Calu3 (cell line): Measurements from ENCODE around the gene NT5C3A. TPM values are rescaled to one million over a fixed set of nuclear protein-coding genes. Genes with fewer than 3 reads are reported as not detected.
"Not testable (repeated sequence)": the region's sequence is repeated elsewhere in the genome, so short reads cannot be mapped to it uniquely, and the experiment has no call there.

Experiments
- BruUV-seq: library from RNA; stranded (reverse); fragments of 400-500 nt; replicated peaks from 2 replicates; lab custom pipeline; 2021; lab: Mats Ljungman, UMichigan
- CTCF ChIA-PET: fragments of 300-600 bp; sonication (Branson Sonifier 250); formaldehyde crosslinking; loops from one replicate; lab custom pipeline; 2022; ENCODE audit warnings: antibody characterized with exemption; lab: Charles Lee
- DNase-seq: peaks from one replicate; pipeline ENCODE4 v3.0.0; 2022
- H3K27ac Mint-ChIP-seq: one replicate; pipeline ENCODE4 v1.8.0; 2022; ENCODE audit warnings: mixed read lengths; ENCODE audit not compliant: unreplicated experiment
- H3K27me3 Mint-ChIP-seq: one replicate; pipeline ENCODE4 v1.8.0; 2022; ENCODE audit warnings: mixed read lengths; ENCODE audit not compliant: unreplicated experiment
- H3K36me3 Mint-ChIP-seq: one replicate; pipeline ENCODE4 v1.8.0; 2022; ENCODE audit warnings: mild to moderate bottlenecking, moderate library complexity, mixed read lengths; ENCODE audit not compliant: insufficient read depth, unreplicated experiment
- H3K4me1 Mint-ChIP-seq: one replicate; pipeline ENCODE4 v1.8.0; 2022; ENCODE audit warnings: mild to moderate bottlenecking, low read depth, mixed read lengths; ENCODE audit not compliant: unreplicated experiment
- H3K4me3 Mint-ChIP-seq: one replicate; pipeline ENCODE4 v1.8.0; 2022; ENCODE audit warnings: mild to moderate bottlenecking, low read depth, moderate library complexity, mixed read lengths; ENCODE audit not compliant: unreplicated experiment
- H3K9me3 Mint-ChIP-seq: one replicate; pipeline ENCODE4 v1.8.0; 2022; ENCODE audit warnings: low read depth, mixed read lengths; ENCODE audit not compliant: unreplicated experiment
- intact Hi-C: fragments of 100-400 bp; cut with micrococcal nuclease; formaldehyde crosslinking; loops from one replicate; pipeline ENCODE4 v1.10.0; 2022; ENCODE audit not compliant: unreplicated experiment
- total RNA-seq: library from RNA; stranded (reverse); gene quantifications from 2 replicates; pipeline ENCODE4 v1.2.3, GENCODE V29; 2022
- TF ChIP-seq, protein P1 (sequence below): fragments of 200-600 bp; IDR thresholded peaks from one replicate; pipeline ENCODE4 v1.8.0; 2022; ENCODE audit warnings: antibody characterized with exemption; ENCODE audit not compliant: unreplicated experiment

Gene NT5C3A
- total RNA-seq, 1 experiment from 2014 or later = 77.7 TPM

DNA sequence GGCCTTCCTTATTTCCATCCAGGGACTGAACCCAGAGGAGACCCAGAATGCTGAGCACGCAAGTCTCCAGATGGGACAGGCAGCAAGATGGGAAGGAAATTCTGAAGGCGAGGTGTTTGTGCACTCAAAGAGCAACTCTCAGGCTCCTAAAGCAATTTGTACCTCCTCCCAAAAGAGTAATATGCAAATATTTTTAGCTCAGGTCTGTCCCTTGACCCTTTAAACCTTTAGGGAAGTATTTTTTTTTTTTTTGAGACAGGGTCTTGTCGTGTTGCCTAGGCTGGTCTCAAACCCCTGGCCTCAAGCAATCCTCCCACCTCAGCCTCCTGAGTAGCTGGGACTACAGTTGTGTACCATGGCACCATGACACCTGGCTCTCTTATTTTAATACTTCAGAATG is 38.2 kb upstream of the NT5C3A start:
- peaks cover 50% of the 10 kb centered on the region for H3K36me3 Mint-ChIP-seq
- TF ChIP-seq, protein P1, sequence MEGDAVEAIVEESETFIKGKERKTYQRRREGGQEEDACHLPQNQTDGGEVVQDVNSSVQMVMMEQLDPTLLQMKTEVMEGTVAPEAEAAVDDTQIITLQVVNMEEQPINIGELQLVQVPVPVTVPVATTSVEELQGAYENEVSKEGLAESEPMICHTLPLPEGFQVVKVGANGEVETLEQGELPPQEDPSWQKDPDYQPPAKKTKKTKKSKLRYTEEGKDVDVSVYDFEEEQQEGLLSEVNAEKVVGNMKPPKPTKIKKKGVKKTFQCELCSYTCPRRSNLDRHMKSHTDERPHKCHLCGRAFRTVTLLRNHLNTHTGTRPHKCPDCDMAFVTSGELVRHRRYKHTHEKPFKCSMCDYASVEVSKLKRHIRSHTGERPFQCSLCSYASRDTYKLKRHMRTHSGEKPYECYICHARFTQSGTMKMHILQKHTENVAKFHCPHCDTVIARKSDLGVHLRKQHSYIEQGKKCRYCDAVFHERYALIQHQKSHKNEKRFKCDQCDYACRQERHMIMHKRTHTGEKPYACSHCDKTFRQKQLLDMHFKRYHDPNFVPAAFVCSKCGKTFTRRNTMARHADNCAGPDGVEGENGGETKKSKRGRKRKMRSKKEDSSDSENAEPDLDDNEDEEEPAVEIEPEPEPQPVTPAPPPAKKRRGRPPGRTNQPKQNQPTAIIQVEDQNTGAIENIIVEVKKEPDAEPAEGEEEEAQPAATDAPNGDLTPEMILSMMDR = no peak
- DNase-seq = no peak
- CTCF ChIA-PET = no interaction called here
- no peak overlapping the region for H3K27ac Mint-ChIP-seq
- no peaks in the 10 kb centered on the region for H3K4me1 Mint-ChIP-seq
- intact Hi-C loops = no loop called here
- H3K4me3 Mint-ChIP-seq = no peak overlapping the region
- no TSS peak for BruUV-seq
- no peaks in the 10 kb centered on the region for H3K9me3 Mint-ChIP-seq
- H3K27me3 Mint-ChIP-seq = no peaks in the 10 kb centered on the region

DNA sequence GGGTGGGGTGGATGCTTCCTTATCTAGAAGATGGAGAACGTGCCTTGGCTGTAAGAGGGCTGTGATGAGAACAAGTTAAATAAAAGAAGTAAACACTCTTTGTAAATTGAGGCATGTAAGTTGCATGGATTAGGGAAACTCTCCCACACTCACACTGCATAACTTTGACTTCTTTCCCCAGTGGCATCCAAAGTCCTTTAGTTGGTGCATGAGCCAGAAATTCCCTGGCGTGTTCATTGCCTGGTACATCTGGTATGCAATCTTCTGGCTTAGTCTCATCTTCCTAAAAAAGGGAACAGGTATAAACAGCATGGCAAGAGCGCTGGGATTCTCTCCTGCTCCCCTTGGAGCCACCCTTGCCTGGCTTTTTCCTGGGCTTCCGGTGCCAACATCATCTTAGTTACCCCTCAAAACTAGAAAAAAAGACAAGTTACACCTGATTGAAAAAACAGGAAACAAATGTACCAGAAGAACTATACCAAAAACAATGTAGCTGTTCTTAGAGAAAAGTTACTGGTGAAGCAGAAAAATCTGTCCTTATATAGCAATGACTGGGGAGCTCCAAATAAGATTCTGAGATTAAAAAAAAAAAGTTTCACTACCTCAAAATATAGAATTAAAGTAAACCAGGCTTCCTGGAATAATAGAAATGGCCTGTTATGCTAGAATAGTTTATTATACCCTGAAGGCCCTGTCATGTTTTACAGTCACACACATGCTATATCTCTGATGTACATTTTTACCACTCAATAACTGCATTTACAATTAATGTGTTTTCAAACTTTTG is 36.8 kb upstream of the NT5C3A start:
- Mint-ChIP-seq H3K36me3 (peaks cover 55% of the 10 kb centered on the region), H3K4me1 (no peaks in the 10 kb centered on the region), H3K4me3 (no peak overlapping the region), H3K9me3 (no peaks in the 10 kb centered on the region), H3K27me3 (no peaks in the 10 kb centered on the region), H3K27ac (no peak overlapping the region)
- no peak for DNase-seq
- BruUV-seq = no TSS peak
- TF ChIP-seq, protein P1 = no peak
- CTCF ChIA-PET = no interaction called here
- intact Hi-C loops = no loop called here

DNA sequence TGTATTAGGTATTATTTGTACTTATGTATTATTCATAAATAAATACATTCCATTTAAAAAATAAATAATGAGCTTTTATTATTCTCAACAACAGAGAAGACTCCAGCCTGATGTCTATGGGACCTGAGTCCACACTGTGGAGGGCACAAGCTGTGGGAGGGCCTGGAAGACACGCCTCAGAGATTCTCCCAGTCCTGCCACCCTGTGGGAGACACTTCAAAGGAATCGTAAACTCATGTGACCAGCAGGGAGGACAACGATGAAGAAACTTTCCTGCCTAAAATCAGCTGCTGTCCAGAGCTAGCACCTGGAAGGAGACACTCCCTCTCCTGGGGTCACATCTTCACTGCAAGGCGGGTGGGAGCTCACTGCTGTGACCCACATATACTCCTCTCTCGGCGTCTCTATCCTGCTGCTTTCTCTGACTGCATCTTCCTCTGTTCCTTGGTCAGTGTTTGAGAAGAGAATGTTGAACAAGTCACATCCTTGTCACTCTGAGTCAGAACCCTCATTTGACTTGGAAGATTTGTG is 32.2 kb upstream of the NT5C3A start:
- H3K27me3 Mint-ChIP-seq, H3K4me1 Mint-ChIP-seq, DNase-seq, H3K4me3 Mint-ChIP-seq, H3K27ac Mint-ChIP-seq, H3K9me3 Mint-ChIP-seq, CTCF ChIA-PET, intact Hi-C loops: not testable (repeated sequence)
- BruUV-seq = TSS peak; percentile 62
- H3K36me3 Mint-ChIP-seq = peaks cover 40% of the 10 kb centered on the region

DNA sequence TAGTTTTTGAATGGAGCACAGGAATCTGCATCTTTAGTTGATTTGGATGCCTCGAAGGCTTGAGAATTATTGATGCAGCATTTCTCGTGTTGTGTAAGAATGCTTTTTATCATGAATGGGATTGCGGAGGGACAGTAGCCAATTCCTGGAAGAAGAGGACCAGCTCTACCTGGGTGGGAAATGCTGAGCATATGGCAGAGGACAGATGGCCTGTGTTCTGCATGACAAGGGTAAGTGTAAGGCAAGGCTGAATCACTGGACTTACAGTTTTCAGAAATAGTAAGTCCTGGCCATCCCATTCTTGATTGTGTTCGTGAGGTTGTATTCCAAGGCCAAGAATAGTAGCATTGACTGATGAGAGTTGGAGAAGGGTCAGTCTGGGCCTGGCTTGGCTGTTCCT is 30.7 kb upstream of the NT5C3A start:
- no peaks in the 10 kb centered on the region for H3K27me3 Mint-ChIP-seq
- TF ChIP-seq, protein P1 = no peak
- intact Hi-C loops = no loop called here

More for the DNA sequence above, 30.7 kb upstream of the NT5C3A start:
- CTCF ChIA-PET = no interaction called here
- Mint-ChIP-seq H3K4me3 (no peak overlapping the region), H3K9me3 (no peaks in the 10 kb centered on the region), H3K4me1 (no peaks in the 10 kb centered on the region), H3K27ac (no peak overlapping the region), H3K36me3 (peaks cover 28% of the 10 kb centered on the region)
- no TSS peak for BruUV-seq
- no peak for DNase-seq
